Common myeloid progenitor, CD34-positive (primary cell): ENCODE data around the gene CCT3.

Experiments used
- CTCF ChIA-PET: fragments of 350-600 bp; sonication (Branson Sonifier 250); formaldehyde crosslinking; loops from one replicate; lab custom pipeline; 2021; ENCODE audit warnings: antibody characterized with exemption; lab: Charles Lee
- POLR2A ChIA-PET: fragments of 350-600 bp; sonication (Branson Sonifier 250); formaldehyde crosslinking; loops from one replicate; lab custom pipeline; 2021; ENCODE audit warnings: antibody characterized with exemption; lab: Charles Lee
- DNase-seq, 3 donors: peaks; one replicate each; pipeline versions ENCODE4 v3.0.0 to v3.0.0-alpha.2; 2013
- H3K27ac ChIP-seq, 2 experiments: 1 replicate in 1 of 2; 2 replicates in 1 of 2; pipeline ENCODE4 v1.7.0; 2013; ENCODE audit warnings: inconsistent platforms in 2 of 2, low read length in 2 of 2, mild to moderate bottlenecking in 2 of 2, low read depth in 1 of 2, moderate library complexity in 1 of 2; ENCODE audit not compliant: severe bottlenecking in 2 of 2, insufficient read depth in 1 of 2, poor library complexity in 1 of 2
- H3K27me3 ChIP-seq, 5 experiments: replicated peaks in 2 of 5; 1 replicate in 3 of 5; 2 replicates in 2 of 5; pipeline versions ENCODE4 v1.6.1 to v1.7.0; 2013; ENCODE audit warnings: low read length in 4 of 5, mild to moderate bottlenecking in 2 of 5, moderate library complexity in 2 of 5, inconsistent platforms in 1 of 5; ENCODE audit not compliant: insufficient read depth in 5 of 5, control insufficient read depth in 4 of 5
- H3K36me3 ChIP-seq, 4 experiments: 1 replicate in 2 of 4; 2 replicates in 2 of 4; pipeline versions ENCODE4 v1.6.1 to v1.7.0; 2013; ENCODE audit warnings: low read length in 3 of 4, control low read depth in 1 of 4, mild to moderate bottlenecking in 1 of 4; ENCODE audit not compliant: control insufficient read depth in 4 of 4, insufficient read depth in 4 of 4
- H3K4me1 ChIP-seq, 4 experiments: 1 replicate in 3 of 4; 2 replicates in 1 of 4; pipeline versions ENCODE4 v1.6.1 to v1.7.1; 2013; ENCODE audit warnings: low read length in 3 of 4, mild to moderate bottlenecking in 3 of 4, control low read depth in 1 of 4, inconsistent platforms in 1 of 4, moderate library complexity in 1 of 4; ENCODE audit not compliant: control insufficient read depth in 4 of 4, insufficient read depth in 4 of 4; ENCODE audit errors: control extremely low read depth in 1 of 4
- H3K4me3 ChIP-seq, 7 experiments: 1 replicate in 4 of 7; 2 replicates in 3 of 7; pipeline versions ENCODE4 v1.5.1 to v1.7.0; 2013; ENCODE audit warnings: mild to moderate bottlenecking in 7 of 7, low read length in 6 of 7, moderate library complexity in 6 of 7, inconsistent platforms in 2 of 7, low read depth in 2 of 7, control low read depth in 1 of 7; ENCODE audit not compliant: insufficient read depth in 4 of 7, control insufficient read depth in 1 of 7; ENCODE audit errors: extremely low read depth in 1 of 7
- H3K9me3 ChIP-seq, 5 experiments: 1 replicate in 4 of 5; 2 replicates in 1 of 5; pipeline versions ENCODE4 v1.6.1 to v1.7.1; 2013; ENCODE audit warnings: low read length in 4 of 5, mild to moderate bottlenecking in 2 of 5, inconsistent platforms in 1 of 5, low read depth in 1 of 5, moderate library complexity in 1 of 5; ENCODE audit not compliant: control insufficient read depth in 4 of 5, insufficient read depth in 2 of 5; ENCODE audit errors: control extremely low read depth in 1 of 5
- WGBS: methylation state at CpG from one replicate; pipeline ENCODE4 v1.1.5; 2013; ENCODE audit not compliant: insufficient coverage; 5-methylcytosine and 5-hydroxymethylcytosine counted together

Gene CCT3

GRCh38 chr1:156319664-156320063 is 18.4 kb downstream of the CCT3 start:
- H3K4me3 ChIP-seq = no peak overlapping the region
- ChIA-PET CTCF (interaction anchor here (0.7 to 3.0 kb wide), 29 partner anchors 9 to 231 kb away, joined by 3 to 20 read pairs (median 5); partner anchors contain the start of gene TMEM79), POLR2A (interaction anchor here (1.4 kb wide), 1 partner anchor 36 kb away, joined by 3 read pairs; the partner anchor contains the start of gene TMEM79)
- no peaks in the 10 kb centered on the region for H3K9me3 ChIP-seq
- no peaks in the 10 kb centered on the region for H3K4me1 ChIP-seq
- no CpG with 5 or more reads among the region's 1 CpG for WGBS
- H3K36me3 ChIP-seq = peaks cover 23 to 86% (median 61%) of the 10 kb centered on the region in 4 experiments
- H3K27me3 ChIP-seq = no peaks in the 10 kb centered on the region
- no peak overlapping the region for H3K27ac ChIP-seq
- DNase-seq = peak; percentile 51 to 71 (median 58)

GRCh38 chr1:156316909-156317308 is 21.2 kb downstream of the CCT3 start:
- WGBS = 96% methylated on average over 7 of the region's 7 CpGs
- DNase-seq = no peak
- ChIA-PET POLR2A (no interaction called here), CTCF (interaction anchor here (0.8 to 1.3 kb wide), 3 partner anchors 153 to 217 kb away, joined by 3 read pairs; no protein-coding TSS in a partner anchor)
- peaks cover 25 to 90% (median 63%) of the 10 kb centered on the region in 4 experiments for H3K36me3 ChIP-seq
- no peak overlapping the region for H3K27ac ChIP-seq
- H3K9me3 ChIP-seq = no peaks in the 10 kb centered on the region
- H3K4me1 ChIP-seq = no peaks in the 10 kb centered on the region
- H3K27me3 ChIP-seq = no peaks in the 10 kb centered on the region
- no peak overlapping the region for H3K4me3 ChIP-seq

GRCh38 chr1:156310962-156311361 is 27.1 kb downstream of the CCT3 start:
- WGBS = 87% methylated on average over 6 of the region's 6 CpGs
- Histone ChIP-seq H3K9me3 (no peaks in the 10 kb centered on the region), H3K27me3 (no peaks in the 10 kb centered on the region), H3K4me3 (no peak overlapping the region), H3K36me3 (peaks cover 30 to 78% (median 59%) of the 10 kb centered on the region in 4 experiments), H3K4me1 (no peaks in the 10 kb centered on the region), H3K27ac (no peak overlapping the region)
- POLR2A ChIA-PET = interaction anchor here (0.8 kb wide), 1 partner anchor 33 kb away, joined by 3 read pairs; no protein-coding TSS in a partner anchor
- CTCF ChIA-PET = interaction anchor here (0.6 to 1.2 kb wide), 4 partner anchors 9 to 167 kb away, joined by 3 to 4 read pairs (median 4); no protein-coding TSS in a partner anchor
- peak in 2 of 3 donors; percentile 7 to 9 for DNase-seq

- ChIA-PET POLR2A (no interaction called here), CTCF (interaction anchor here (1.3 to 1.6 kb wide), 2 partner anchors 10 to 11 kb away, joined by 4 to 6 read pairs; partner anchors contain the start of gene VHLL)
- Histone ChIP-seq H3K36me3 (peaks cover 30 to 56% (median 48%) of the 10 kb centered on the region in 4 experiments), H3K4me3 (no peak overlapping the region), H3K9me3 (no peaks in the 10 kb centered on the region), H3K27me3 (no peaks in the 10 kb centered on the region), H3K27ac (no peak overlapping the region), H3K4me1 (no peaks in the 10 kb centered on the region)
- no peak for DNase-seq
These were observed 30.0 kb downstream of the CCT3 start for GRCh38 chr1:156308078-156308477.

GRCh38 chr1:156305215-156305614 is 32.9 kb downstream of the CCT3 start:
- H3K9me3 ChIP-seq = no peaks in the 10 kb centered on the region
- peaks cover 21 to 33% (median 24%) of the 10 kb centered on the region in 4 experiments for H3K36me3 ChIP-seq
- 100% methylated on average over 1 of the region's 2 CpGs for WGBS
- H3K27me3 ChIP-seq = no peaks in the 10 kb centered on the region
- CTCF ChIA-PET = no interaction called here
- no peak overlapping the region for H3K27ac ChIP-seq
- POLR2A ChIA-PET = no interaction called here
- DNase-seq = no peak
- H3K4me1 ChIP-seq = no peaks in the 10 kb centered on the region
- H3K4me3 ChIP-seq = no peak overlapping the region

GRCh38 chr1:156303241-156303640 is 34.9 kb downstream of the CCT3 start:
- ChIA-PET CTCF (interaction anchor here (0.6 to 1.6 kb wide), 4 partner anchors 16 to 52 kb away, joined by 3 to 6 read pairs (median 4); no protein-coding TSS in a partner anchor), POLR2A (no interaction called here)
- no peaks in the 10 kb centered on the region for H3K27me3 ChIP-seq
- peaks cover 9 to 15% (median 11%) of the 10 kb centered on the region in 4 experiments for H3K36me3 ChIP-seq
- H3K4me3 ChIP-seq = no peak overlapping the region
- no peak for DNase-seq
- no peaks in the 10 kb centered on the region for H3K4me1 ChIP-seq
- no peaks in the 10 kb centered on the region for H3K9me3 ChIP-seq
- WGBS = no CpG with 5 or more reads among the region's 4 CpGs
- no peak overlapping the region for H3K27ac ChIP-seq

GRCh38 chr1:156298852-156299357 is 39.2 kb downstream of the CCT3 start, which contains the start of gene VHLL:
TSS of gene VHLL (minus strand) at chr1:156299307. CDS start at chr1:156299189, 118 bp downstream.
- CTCF ChIA-PET = interaction anchor here (0.9 to 1.9 kb wide), 3 partner anchors 9 to 19 kb away, joined by 3 to 5 read pairs (median 4); no protein-coding TSS in a partner anchor
- no peaks in the 10 kb centered on the region for H3K27me3 ChIP-seq
- no peak for DNase-seq
- H3K9me3 ChIP-seq = no peaks in the 10 kb centered on the region
- H3K36me3 ChIP-seq = peaks cover 0 to 6% (median 1%) of the 10 kb centered on the region in 4 experiments
- H3K4me1 ChIP-seq = peaks cover 9 to 15% (median 12%) of the 10 kb centered on the region in 4 experiments
- 97% methylated on average over 19 of the region's 19 CpGs for WGBS
- POLR2A ChIA-PET = no interaction called here
- no peak within 1 kb of the TSS for H3K4me3 ChIP-seq
- H3K27ac ChIP-seq = no peak within 1 kb of the TSS
